ENCODE results near the gene GAL3ST1.
"Not testable (repeated sequence)": the region's sequence is repeated elsewhere in the genome, so short reads cannot be mapped to it uniquely, and the experiment has no call there.

Gene GAL3ST1

DNA sequence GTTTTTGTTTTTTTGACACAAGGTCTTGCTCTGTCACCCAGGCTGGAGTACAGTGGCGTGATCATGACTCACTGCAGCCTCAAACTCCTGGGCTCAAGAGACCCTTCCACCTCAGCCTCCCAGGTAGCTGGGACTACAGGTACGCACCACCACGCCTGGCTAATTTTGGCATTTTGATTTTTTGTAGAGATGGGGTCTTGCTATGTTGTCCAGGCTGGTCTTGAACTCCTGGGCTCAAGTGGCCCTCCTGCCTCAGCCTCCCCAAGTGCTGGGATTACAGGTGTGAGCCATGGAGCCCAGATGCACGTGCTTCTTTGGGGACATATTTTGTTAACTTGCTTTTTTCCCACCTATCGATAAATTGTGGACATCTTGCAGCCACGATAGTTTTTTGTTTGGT, 7.2 kb downstream of the GAL3ST1 start:
- not testable (repeated sequence) for H3K23ac ChIP-seq (ENCODE audit: low read length in 2 of 2); H3K4me3 ChIP-seq (ENCODE audit: insufficient read depth in 1 of 2, low read depth in 1 of 2, low read length in 2 of 2); H4K8ac ChIP-seq (ENCODE audit: low read length); H3K18ac ChIP-seq (ENCODE audit: low read depth in 1 of 2, low read length in 2 of 2); H3K14ac ChIP-seq (ENCODE audit: low read length in 2 of 2); H3K27ac ChIP-seq (ENCODE audit: low read length, poor library complexity, severe bottlenecking); H3K9ac ChIP-seq (ENCODE audit: low read length); H3K9me3 ChIP-seq (ENCODE audit: control insufficient read depth, low read length); H4K91ac ChIP-seq (ENCODE audit: low read length); H3K36me3 ChIP-seq (ENCODE audit: control insufficient read depth in 1 of 2, insufficient read depth in 2 of 2, low read depth in 1 of 2, low read length in 2 of 2); H2BK12ac ChIP-seq (ENCODE audit: low read length in 2 of 2); H3K4me2 ChIP-seq (ENCODE audit: low read length, poor library complexity, severe bottlenecking); H2AK5ac ChIP-seq (ENCODE audit: low read length, severe bottlenecking); H2BK120ac ChIP-seq (ENCODE audit: low read depth, low read length); H2BK5ac ChIP-seq (ENCODE audit: low read depth, low read length, poor library complexity, severe bottlenecking); H2AFZ ChIP-seq (ENCODE audit: low read depth, low read length); DNase-seq; H3K4ac ChIP-seq (ENCODE audit: low read depth in 1 of 2, low read length in 2 of 2); H2BK15ac ChIP-seq (ENCODE audit: low read depth, poor library complexity, severe bottlenecking)
- peaks cover 0 to 75% of the 10 kb centered on the region in 2 experiments for H3K27me3 ChIP-seq (ENCODE audit: control insufficient read depth in 1 of 2, insufficient read depth in 1 of 2, low read length in 2 of 2)
- peaks cover 34% of the 10 kb centered on the region for H3K79me1 ChIP-seq (replicated peaks; ENCODE audit: low read length, poor library complexity, severe bottlenecking)
- 82% methylated on average over 6 of the region's 6 CpGs for WGBS
- H3K4me1 ChIP-seq (ENCODE audit: control insufficient read depth, insufficient read depth, low read depth, low read length) = peaks cover 29% of the 10 kb centered on the region

DNA sequence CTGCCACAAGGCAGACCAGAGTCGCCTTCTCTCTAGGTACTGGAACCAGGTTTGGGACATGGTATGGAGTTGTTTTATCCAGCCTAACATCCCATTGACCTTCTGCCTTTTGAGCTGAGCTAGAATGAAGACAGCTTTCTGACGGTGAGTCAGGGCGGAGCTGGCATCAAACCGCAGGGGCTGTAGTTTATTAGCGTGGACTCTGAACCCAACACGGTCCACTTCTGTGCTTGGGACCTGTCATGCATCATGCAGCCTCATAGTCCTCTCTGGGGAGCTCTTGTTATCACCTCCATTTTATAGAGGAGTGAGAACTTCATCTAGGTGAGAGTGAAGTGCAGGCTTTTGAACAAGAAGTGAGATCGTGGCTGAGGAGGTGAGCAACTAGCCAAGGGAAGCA, 8.3 kb downstream of the GAL3ST1 start:
- Histone ChIP-seq H2AK5ac (ENCODE audit: low read length, severe bottlenecking) (peak overlapping the region; percentile 18), H3K4me2 (ENCODE audit: low read length, poor library complexity, severe bottlenecking) (no peak overlapping the region), H3K36me3 (ENCODE audit: control insufficient read depth in 1 of 2, insufficient read depth in 2 of 2, low read depth in 1 of 2, low read length in 2 of 2) (peaks cover 0 to 3% of the 10 kb centered on the region in 2 experiments), H2BK120ac (ENCODE audit: low read depth, low read length) (no peak overlapping the region), H4K8ac (ENCODE audit: low read length) (no peak overlapping the region), H4K91ac (ENCODE audit: low read length) (no peak overlapping the region), H3K9ac (ENCODE audit: low read length) (no peak overlapping the region), H3K23ac (ENCODE audit: low read length in 2 of 2) (no peak overlapping the region), H2BK15ac (ENCODE audit: low read depth, poor library complexity, severe bottlenecking) (no peak overlapping the region), H2AFZ (ENCODE audit: low read depth, low read length) (no peak overlapping the region), H3K9me3 (ENCODE audit: control insufficient read depth, low read length) (no peaks in the 10 kb centered on the region), H3K79me1 (replicated peaks; ENCODE audit: low read length, poor library complexity, severe bottlenecking) (peaks cover 32% of the 10 kb centered on the region), H3K4ac (ENCODE audit: low read depth in 1 of 2, low read length in 2 of 2) (no peak overlapping the region), H3K27me3 (ENCODE audit: control insufficient read depth in 1 of 2, insufficient read depth in 1 of 2, low read length in 2 of 2) (peaks cover 0 to 77% of the 10 kb centered on the region in 2 experiments), H2BK12ac (ENCODE audit: low read length in 2 of 2) (no peak overlapping the region), H2BK5ac (ENCODE audit: low read depth, low read length, poor library complexity, severe bottlenecking) (no peak overlapping the region), H3K14ac (ENCODE audit: low read length in 2 of 2) (no peak overlapping the region), H3K18ac (ENCODE audit: low read depth in 1 of 2, low read length in 2 of 2) (no peak overlapping the region), H3K27ac (ENCODE audit: low read length, poor library complexity, severe bottlenecking) (no peak overlapping the region), H3K4me3 (ENCODE audit: insufficient read depth in 1 of 2, low read depth in 1 of 2, low read length in 2 of 2) (no peak overlapping the region), H3K4me1 (ENCODE audit: control insufficient read depth, insufficient read depth, low read depth, low read length) (peaks cover 33% of the 10 kb centered on the region)
- 79% methylated on average over 7 of the region's 7 CpGs for WGBS
- no peak for DNase-seq

DNA sequence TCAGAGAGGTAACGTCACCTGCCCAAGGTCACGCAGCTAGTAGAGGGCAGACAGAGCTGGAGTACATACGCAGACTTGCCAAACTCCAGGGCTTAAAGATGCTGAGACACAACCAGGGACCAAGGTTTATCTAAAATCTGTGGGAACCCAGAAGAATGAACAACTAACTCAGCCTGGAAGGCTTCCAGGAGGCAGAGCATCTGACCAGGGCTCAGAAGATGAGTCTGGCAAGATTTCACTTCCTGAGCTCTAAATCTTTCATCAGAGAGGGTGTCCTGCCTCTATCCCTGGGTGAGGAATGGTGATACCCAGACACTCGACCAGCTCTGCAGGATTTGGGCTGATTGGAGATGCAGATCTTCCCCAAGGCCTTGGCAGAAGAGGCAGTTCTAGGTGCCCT, 9.1 kb downstream of the GAL3ST1 start:
- Histone ChIP-seq H3K27me3 (ENCODE audit: control insufficient read depth in 1 of 2, insufficient read depth in 1 of 2, low read length in 2 of 2) (peaks cover 0 to 70% of the 10 kb centered on the region in 2 experiments), H2BK12ac (ENCODE audit: low read length in 2 of 2) (no peak overlapping the region), H2BK15ac (ENCODE audit: low read depth, poor library complexity, severe bottlenecking) (no peak overlapping the region), H3K4me1 (ENCODE audit: control insufficient read depth, insufficient read depth, low read depth, low read length) (peaks cover 38% of the 10 kb centered on the region), H3K9me3 (ENCODE audit: control insufficient read depth, low read length) (no peaks in the 10 kb centered on the region), H2AFZ (ENCODE audit: low read depth, low read length) (no peak overlapping the region), H3K4me2 (ENCODE audit: low read length, poor library complexity, severe bottlenecking) (no peak overlapping the region), H3K14ac (ENCODE audit: low read length in 2 of 2) (no peak overlapping the region), H3K27ac (ENCODE audit: low read length, poor library complexity, severe bottlenecking) (no peak overlapping the region), H3K9ac (ENCODE audit: low read length) (no peak overlapping the region), H3K4ac (ENCODE audit: low read depth in 1 of 2, low read length in 2 of 2) (no peak overlapping the region), H3K23ac (ENCODE audit: low read length in 2 of 2) (no peak overlapping the region), H3K18ac (ENCODE audit: low read depth in 1 of 2, low read length in 2 of 2) (no peak overlapping the region), H4K91ac (ENCODE audit: low read length) (no peak overlapping the region), H2AK5ac (ENCODE audit: low read length, severe bottlenecking) (no peak overlapping the region), H2BK120ac (ENCODE audit: low read depth, low read length) (no peak overlapping the region), H2BK5ac (ENCODE audit: low read depth, low read length, poor library complexity, severe bottlenecking) (no peak overlapping the region), H3K4me3 (ENCODE audit: insufficient read depth in 1 of 2, low read depth in 1 of 2, low read length in 2 of 2) (no peak overlapping the region), H3K36me3 (ENCODE audit: control insufficient read depth in 1 of 2, insufficient read depth in 2 of 2, low read depth in 1 of 2, low read length in 2 of 2) (peaks cover 0 to 3% of the 10 kb centered on the region in 2 experiments), H4K8ac (ENCODE audit: low read length) (no peak overlapping the region), H3K79me1 (replicated peaks; ENCODE audit: low read length, poor library complexity, severe bottlenecking) (peaks cover 30% of the 10 kb centered on the region)
- WGBS = 75% methylated on average over 4 of the region's 4 CpGs
- DNase-seq = no peak

DNA sequence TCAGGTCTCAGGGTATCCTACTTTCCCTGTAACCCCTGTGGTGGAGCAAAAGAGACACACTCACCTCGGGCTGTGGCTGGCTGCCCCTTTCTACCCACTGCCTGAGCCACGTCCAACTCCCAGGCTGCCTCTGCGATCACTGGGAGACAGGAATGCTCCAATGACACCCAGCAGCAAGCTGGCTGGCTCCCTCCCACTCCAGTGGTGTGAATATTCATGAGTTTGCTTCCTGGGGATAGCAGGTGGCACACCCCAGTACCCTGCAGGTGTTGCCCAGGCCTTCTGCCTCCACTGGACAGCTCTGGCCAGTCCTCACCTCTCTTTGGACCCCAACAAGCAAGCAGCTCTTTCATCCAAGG, 9.7 kb downstream of the GAL3ST1 start:
- Histone ChIP-seq H3K27me3 (ENCODE audit: control insufficient read depth in 1 of 2, insufficient read depth in 1 of 2, low read length in 2 of 2) (peaks cover 0 to 66% of the 10 kb centered on the region in 2 experiments), H2AFZ (ENCODE audit: low read depth, low read length) (no peak overlapping the region), H3K36me3 (ENCODE audit: control insufficient read depth in 1 of 2, insufficient read depth in 2 of 2, low read depth in 1 of 2, low read length in 2 of 2) (peaks cover 0 to 3% of the 10 kb centered on the region in 2 experiments), H2BK5ac (ENCODE audit: low read depth, low read length, poor library complexity, severe bottlenecking) (no peak overlapping the region), H3K18ac (ENCODE audit: low read depth in 1 of 2, low read length in 2 of 2) (no peak overlapping the region), H3K79me1 (replicated peaks; ENCODE audit: low read length, poor library complexity, severe bottlenecking) (peaks cover 24% of the 10 kb centered on the region), H4K8ac (ENCODE audit: low read length) (no peak overlapping the region), H2BK120ac (ENCODE audit: low read depth, low read length) (no peak overlapping the region), H3K9ac (ENCODE audit: low read length) (no peak overlapping the region), H2BK12ac (ENCODE audit: low read length in 2 of 2) (no peak overlapping the region), H2AK5ac (ENCODE audit: low read length, severe bottlenecking) (no peak overlapping the region), H3K14ac (ENCODE audit: low read length in 2 of 2) (no peak overlapping the region), H3K4me1 (ENCODE audit: control insufficient read depth, insufficient read depth, low read depth, low read length) (peaks cover 42% of the 10 kb centered on the region), H3K27ac (ENCODE audit: low read length, poor library complexity, severe bottlenecking) (no peak overlapping the region), H2BK15ac (ENCODE audit: low read depth, poor library complexity, severe bottlenecking) (no peak overlapping the region), H3K4me3 (ENCODE audit: insufficient read depth in 1 of 2, low read depth in 1 of 2, low read length in 2 of 2) (no peak overlapping the region), H3K9me3 (ENCODE audit: control insufficient read depth, low read length) (no peaks in the 10 kb centered on the region), H3K4ac (ENCODE audit: low read depth in 1 of 2, low read length in 2 of 2) (no peak overlapping the region), H3K4me2 (ENCODE audit: low read length, poor library complexity, severe bottlenecking) (no peak overlapping the region), H4K91ac (ENCODE audit: low read length) (no peak overlapping the region), H3K23ac (ENCODE audit: low read length in 2 of 2) (no peak overlapping the region)
- no peak for DNase-seq
- 30% methylated on average over 3 of the region's 3 CpGs for WGBS

Measured in mesenchymal stem cell (in vitro differentiated cells and primary cell).